Activated naive CD4-positive, alpha-beta T cell treated with anti-CD3 and anti-CD28 coated beads, Interleukin-2, amount 50 U/mL, for 24 hours (primary cell): Measurements from ENCODE around the gene MAGEB4.
A peak's percentile ranks its signal among the peaks of the same experiment; 100 is the strongest.

Source experiments
- H3K27ac Mint-ChIP-seq: one replicate; pipeline ENCODE4 v1.8.0; 2021; ENCODE audit warnings: mild to moderate bottlenecking, mixed read lengths
- H3K27me3 Mint-ChIP-seq: one replicate; pipeline ENCODE4 v1.8.0; 2021; ENCODE audit warnings: mixed read lengths
- H3K36me3 Mint-ChIP-seq: one replicate; pipeline ENCODE4 v1.8.0; 2021; ENCODE audit warnings: mixed read lengths
- H3K4me1 Mint-ChIP-seq: one replicate; pipeline ENCODE4 v1.8.0; 2021; ENCODE audit warnings: mixed read lengths
- H3K4me3 Mint-ChIP-seq: one replicate; pipeline ENCODE4 v1.8.0; 2021; ENCODE audit warnings: mild to moderate bottlenecking, mixed read lengths
- H3K9me3 Mint-ChIP-seq: one replicate; pipeline ENCODE4 v1.8.0; 2021; ENCODE audit warnings: mixed read lengths

MAGEB4 gene

GRCh38 chrX:30262763-30263162 is 21.0 kb downstream of the MAGEB4 start:
- Mint-ChIP-seq H3K9me3 (no peaks in the 10 kb centered on the region), H3K4me1 (no peaks in the 10 kb centered on the region), H3K36me3 (no peaks in the 10 kb centered on the region), H3K4me3 (no peak overlapping the region), H3K27me3 (peaks cover 2% of the 10 kb centered on the region), H3K27ac (no peak overlapping the region)

- Mint-ChIP-seq H3K9me3 (no peaks in the 10 kb centered on the region), H3K27me3 (no peaks in the 10 kb centered on the region), H3K36me3 (no peaks in the 10 kb centered on the region), H3K4me1 (no peaks in the 10 kb centered on the region), H3K4me3 (no peak overlapping the region), H3K27ac (no peak overlapping the region)
These were observed 28.8 kb downstream of the MAGEB4 start for GRCh38 chrX:30270639-30271038.

- Mint-ChIP-seq H3K27me3 (no peaks in the 10 kb centered on the region), H3K4me1 (peaks cover 4% of the 10 kb centered on the region), H3K9me3 (no peaks in the 10 kb centered on the region), H3K36me3 (no peaks in the 10 kb centered on the region), H3K27ac (no peak overlapping the region), H3K4me3 (no peak overlapping the region)
These were observed 33.7 kb downstream of the MAGEB4 start for GRCh38 chrX:30275498-30275897.

GRCh38 chrX:30278365-30278764 is 36.6 kb downstream of the MAGEB4 start:
- Mint-ChIP-seq H3K27me3 (no peaks in the 10 kb centered on the region), H3K9me3 (no peaks in the 10 kb centered on the region), H3K4me3 (peak overlapping the region; percentile 23), H3K4me1 (peaks cover 4% of the 10 kb centered on the region), H3K36me3 (no peaks in the 10 kb centered on the region), H3K27ac (no peak overlapping the region)

DNA sequence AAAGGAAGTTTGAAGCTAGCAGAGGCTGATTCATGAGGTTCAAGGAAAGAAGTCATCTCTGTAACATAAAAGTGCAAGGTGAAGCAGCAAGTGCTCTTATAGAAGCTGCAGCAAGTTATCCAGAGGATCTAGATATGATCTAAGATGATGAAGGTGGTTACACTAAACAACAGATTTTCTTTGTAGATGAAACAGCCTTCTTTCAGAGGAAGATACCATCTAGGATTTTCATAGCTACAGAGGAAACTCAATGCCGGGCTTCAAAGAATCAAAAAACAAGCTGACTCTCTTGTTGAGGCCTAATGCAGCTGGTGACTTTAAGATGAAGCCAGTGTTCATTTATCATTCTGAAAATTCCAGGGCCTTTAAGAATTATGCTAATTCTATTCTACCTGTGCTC is 38.6 kb downstream of the MAGEB4 start:
- peaks cover 4% of the 10 kb centered on the region for H3K4me1 Mint-ChIP-seq
- no peak overlapping the region for H3K4me3 Mint-ChIP-seq
- no peaks in the 10 kb centered on the region for H3K27me3 Mint-ChIP-seq
- H3K36me3 Mint-ChIP-seq = no peaks in the 10 kb centered on the region
- H3K9me3 Mint-ChIP-seq = no peaks in the 10 kb centered on the region
- no peak overlapping the region for H3K27ac Mint-ChIP-seq

DNA sequence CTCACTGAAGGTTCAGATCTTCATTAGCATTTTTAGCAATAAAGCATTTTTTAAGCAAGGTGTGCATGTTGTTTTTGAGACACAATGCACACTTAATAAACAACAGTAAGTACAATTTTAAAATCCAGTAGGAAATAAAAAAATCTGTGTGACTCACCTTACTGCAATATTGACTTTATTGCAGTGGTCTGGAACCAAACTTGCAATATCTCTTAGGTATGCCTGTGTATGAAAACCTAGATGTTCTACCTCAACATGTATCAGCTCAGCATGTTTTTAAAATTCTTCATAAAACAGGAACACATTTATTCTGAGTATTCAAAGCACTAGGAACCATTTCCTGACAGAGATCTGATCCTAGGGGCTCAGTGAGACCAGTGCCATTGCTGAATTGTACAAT is 40.7 kb downstream of the MAGEB4 start:
- Mint-ChIP-seq H3K27ac (no peak overlapping the region), H3K27me3 (no peaks in the 10 kb centered on the region), H3K9me3 (no peaks in the 10 kb centered on the region), H3K36me3 (no peaks in the 10 kb centered on the region), H3K4me1 (peaks cover 4% of the 10 kb centered on the region), H3K4me3 (no peak overlapping the region)

- Mint-ChIP-seq H3K27ac (no peak overlapping the region), H3K27me3 (no peaks in the 10 kb centered on the region), H3K36me3 (no peaks in the 10 kb centered on the region), H3K4me3 (no peak overlapping the region), H3K4me1 (peaks cover 4% of the 10 kb centered on the region), H3K9me3 (no peaks in the 10 kb centered on the region)
These were observed 41.8 kb downstream of the MAGEB4 start for GRCh38 chrX:30283456-30284200.
